HG02678 (cell line): ENCODE data around the gene PPL.
A peak's percentile ranks its signal among the peaks of the same experiment; 100 is the strongest.
"Not testable (repeated sequence)": the region's sequence is repeated elsewhere in the genome, so short reads cannot be mapped to it uniquely, and the experiment has no call there.

Experiments used
- ATAC-seq: cut with Tn5 transposase; IDR thresholded peaks from one replicate; pipeline ENCODE4 v1.9.1; 2021; ENCODE audit warnings: mild to moderate bottlenecking, moderate library complexity; ENCODE audit not compliant: unreplicated experiment

PPL gene

GRCh38 chr16:4936991-4937781 lies at the start of gene PPL:
PPL (minus strand) TSS chr16:4937148; CDS start chr16:4937045, 103 bp downstream.
- ATAC-seq = no peak

- no peak for ATAC-seq
Observed at GRCh38 chr16:4984174-4984990, 47.4 kb upstream of the PPL start.

GRCh38 chr16:4982056-4982867 lies 45.3 kb upstream of the PPL start:
- ATAC-seq = no peak

GRCh38 chr16:4981473-4981872 lies 44.5 kb upstream of the PPL start:
- ATAC-seq = no peak

GRCh38 chr16:4980691-4981090 lies 43.7 kb upstream of the PPL start:
- no peak for ATAC-seq

GRCh38 chr16:4979736-4980660 lies 43.0 kb upstream of the PPL start:
- ATAC-seq = no peak

- ATAC-seq = no peak
Observed at GRCh38 chr16:4979164-4979563, 42.2 kb upstream of the PPL start.

GRCh38 chr16:4976611-4977145 lies 39.7 kb upstream of the PPL start:
- no peak for ATAC-seq

- ATAC-seq = peak; percentile 87
Observed at GRCh38 chr16:4976079-4976478, 39.1 kb upstream of the PPL start.

- no peak for ATAC-seq
Observed at GRCh38 chr16:4972938-4973587, 36.1 kb upstream of the PPL start.

GRCh38 chr16:4970010-4970409 lies 33.1 kb upstream of the PPL start:
- no peak for ATAC-seq

- no peak for ATAC-seq
Observed at GRCh38 chr16:4968879-4969483, 32.0 kb upstream of the PPL start.

- ATAC-seq = not testable (repeated sequence)
Observed at GRCh38 chr16:4968278-4968677, 31.3 kb upstream of the PPL start.

- ATAC-seq = no peak
Observed at GRCh38 chr16:4966736-4967453, 29.9 kb upstream of the PPL start.

GRCh38 chr16:4963527-4963926 lies 26.6 kb upstream of the PPL start:
- not testable (repeated sequence) for ATAC-seq

GRCh38 chr16:4962716-4963115 lies 25.8 kb upstream of the PPL start:
- ATAC-seq = no peak

- no peak for ATAC-seq
Observed at GRCh38 chr16:4960579-4960978, 23.6 kb upstream of the PPL start.
